ENCODE data around the gene ENTR1. TPM values are rescaled to one million over a fixed set of nuclear protein-coding genes. Genes with fewer than 3 reads are reported as not detected.

ENTR1 gene
- total RNA-seq, 1 experiment from 2014 or later = 90.8 TPM

GRCh38 chr9:136353757-136354488 lies 56.5 kb downstream of the ENTR1 start:
- POLR2A ChIA-PET = no interaction called here
- no peak for TF ChIP-seq REST (IDR thresholded peaks at IDR 0.05; ENCODE audit: insufficient read depth in 1 of 2, low read depth in 2 of 2, low read length in 1 of 2)
- no peak for TF ChIP-seq TCF7L2 (IDR thresholded peaks at IDR 0.05; ENCODE audit: low read depth, low read length)
- no peak for TF ChIP-seq SIN3A (IDR thresholded peaks at IDR 0.05; ENCODE audit: borderline replicate concordance, insufficient read depth, low read depth, low read length)
- no peak for TF ChIP-seq CTCF (IDR thresholded peaks at IDR 0.05)
- TF ChIP-seq POLR2AphosphoS5 (IDR thresholded peaks at IDR 0.05; ENCODE audit: low read depth, low read length) = no peak
- H3K36me3 ChIP-seq (ENCODE audit: control insufficient read depth, insufficient read depth, low read length) = no peaks in the 10 kb centered on the region
- intact Hi-C loops (cut with micrococcal nuclease; ENCODE audit: unreplicated experiment) = no loop called here
- peak overlapping the region; percentile 34 for H3K27ac ChIP-seq (ENCODE audit: low read length)
- CTCF ChIA-PET = interaction anchor here (0.6 kb wide), 1 partner anchor 12 kb away, joined by 3 read pairs; no protein-coding TSS in a partner anchor
- BruUV-seq (replicated peaks) = no TSS peak
- H3K9me3 ChIP-seq (ENCODE audit: control insufficient read depth, insufficient read depth, low read depth, low read length) = no peaks in the 10 kb centered on the region
- in situ Hi-C loops (cut with HindIII; ENCODE audit: low pct_unique_long_range_greater_than_20kb, low sequenced_read_pairs) = no loop called here
- H3K4me1 ChIP-seq (ENCODE audit: control insufficient read depth, insufficient read depth, low read length) = peaks cover 19% of the 10 kb centered on the region
- H3K27me3 ChIP-seq (ENCODE audit: control insufficient read depth, insufficient read depth, low read length) = no peaks in the 10 kb centered on the region
- no peak for DNase-seq (ENCODE audit: low read depth, low spot score)
- H3K4me3 ChIP-seq (ENCODE audit: low read depth in 2 of 2, low read length in 2 of 2) = no peak overlapping the region
- ATAC-seq = peak; percentile 19

- H3K36me3 ChIP-seq (ENCODE audit: control insufficient read depth, insufficient read depth, low read length) = no peaks in the 10 kb centered on the region
- H3K4me3 ChIP-seq (ENCODE audit: low read depth in 2 of 2, low read length in 2 of 2) = no peak overlapping the region
- H3K4me1 ChIP-seq (ENCODE audit: control insufficient read depth, insufficient read depth, low read length) = peaks cover 19% of the 10 kb centered on the region
- H3K9me3 ChIP-seq (ENCODE audit: control insufficient read depth, insufficient read depth, low read depth, low read length) = no peaks in the 10 kb centered on the region
- ChIA-PET CTCF (no interaction called here), POLR2A (no interaction called here)
- H3K27ac ChIP-seq (ENCODE audit: low read length) = no peak overlapping the region
- DNase-seq (ENCODE audit: low read depth, low spot score) (no peak), ATAC-seq (no peak)
- intact Hi-C loops (cut with micrococcal nuclease; ENCODE audit: unreplicated experiment) (no loop called here), in situ Hi-C loops (cut with HindIII; ENCODE audit: low pct_unique_long_range_greater_than_20kb, low sequenced_read_pairs) (no loop called here)
- H3K27me3 ChIP-seq (ENCODE audit: control insufficient read depth, insufficient read depth, low read length) = no peaks in the 10 kb centered on the region
- TF ChIP-seq SIN3A (IDR thresholded peaks at IDR 0.05; ENCODE audit: borderline replicate concordance, insufficient read depth, low read depth, low read length) (no peak), REST (IDR thresholded peaks at IDR 0.05; ENCODE audit: insufficient read depth in 1 of 2, low read depth in 2 of 2, low read length in 1 of 2) (no peak), POLR2AphosphoS5 (IDR thresholded peaks at IDR 0.05; ENCODE audit: low read depth, low read length) (no peak), TCF7L2 (IDR thresholded peaks at IDR 0.05; ENCODE audit: low read depth, low read length) (no peak), CTCF (IDR thresholded peaks at IDR 0.05) (no peak)
- BruUV-seq (replicated peaks) = no TSS peak
Observed at GRCh38 chr9:136353088-136353487, 57.3 kb downstream of the ENTR1 start.
